ENCODE results near the gene KCNQ1. TPM values are rescaled to one million over a fixed set of nuclear protein-coding genes. Genes with fewer than 3 reads are reported as not detected.

The KCNQ1 gene
- total RNA-seq, 1 experiment from 2014 or later: 10.7 TPM

DNA sequence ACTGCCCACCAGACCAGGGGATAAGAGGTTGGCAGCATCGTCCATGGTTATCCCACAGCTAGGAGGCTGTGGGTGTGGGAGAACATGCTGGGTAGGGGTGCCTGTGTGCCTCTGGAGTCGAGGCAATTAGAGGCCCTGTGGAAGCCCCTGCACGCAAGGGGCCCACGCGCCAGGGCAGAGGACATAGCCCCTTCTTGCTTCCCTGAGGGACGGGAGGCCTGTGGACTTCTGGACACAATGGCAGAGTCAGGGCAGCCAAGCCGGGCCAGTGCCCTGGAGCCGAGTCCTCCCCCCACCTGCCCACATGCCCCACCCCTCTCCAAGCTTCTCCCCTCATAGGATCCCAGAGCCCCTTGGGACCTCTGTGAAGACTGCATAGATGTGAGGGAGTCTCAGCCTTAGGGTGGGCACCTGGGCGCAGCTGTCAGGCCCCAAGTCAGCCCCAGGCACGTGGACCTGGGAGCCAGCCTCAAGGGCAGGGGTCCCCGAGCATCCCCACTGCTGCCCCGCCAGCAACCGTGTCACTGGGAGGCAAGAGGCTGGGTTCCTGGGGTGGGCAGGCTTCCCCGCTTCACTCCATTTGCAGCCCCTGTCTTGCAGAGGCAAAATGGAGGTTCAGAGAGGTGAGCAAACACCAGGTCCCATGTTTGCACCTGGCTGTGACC, 388.4 kb downstream of the KCNQ1 start:
- ChIA-PET POLR2A (no interaction called here), RAD21 (ENCODE audit: low non-redundant PET in 1 of 2, low total read pairs in 2 of 2, uncharacterized antibody in 2 of 2, unreplicated experiment in 2 of 2) (no interaction called here), CTCF (no interaction called here)
- no peak for TF ChIP-seq ZFX (IDR thresholded peaks at IDR 0.05)
- TF ChIP-seq, protein P1, sequence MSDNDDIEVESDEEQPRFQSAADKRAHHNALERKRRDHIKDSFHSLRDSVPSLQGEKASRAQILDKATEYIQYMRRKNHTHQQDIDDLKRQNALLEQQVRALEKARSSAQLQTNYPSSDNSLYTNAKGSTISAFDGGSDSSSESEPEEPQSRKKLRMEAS (IDR thresholded peaks at IDR 0.05): no peak
- no peak for TF ChIP-seq SIN3A (IDR thresholded peaks at IDR 0.05; ENCODE audit: low read depth)
- TF ChIP-seq EZH2 (IDR thresholded peaks at IDR 0.05): no peak
- no peaks in the 10 kb centered on the region for H3K36me3 ChIP-seq (ENCODE audit: control insufficient read depth in 1 of 2, insufficient read depth in 2 of 2, low read length in 2 of 2)
- H3K9ac ChIP-seq (ENCODE audit: low read length): no peak overlapping the region
- H2AFZ ChIP-seq (ENCODE audit: low read depth, low read length, poor library complexity, severe bottlenecking): no peak overlapping the region
- no peaks in the 10 kb centered on the region for H3K9me2 ChIP-seq (ENCODE audit: insufficient read depth)
- intact Hi-C loops (cut with micrococcal nuclease): no loop called here
- no peak for ATAC-seq
- H3K27ac ChIP-seq (ENCODE audit: low read depth, low read length): no peak overlapping the region
- no peak for DNase-seq (ENCODE audit: low read depth, low spot score)
- peaks cover 4 to 6% of the 10 kb centered on the region in 2 experiments; a peak in 2 of 4 replicates for H3K9me3 ChIP-seq (ENCODE audit: control insufficient read depth in 1 of 2, insufficient read depth in 1 of 2, low read depth in 1 of 2, low read length in 2 of 2)
- no peaks in the 10 kb centered on the region for H4K20me1 ChIP-seq (ENCODE audit: insufficient read depth)
- peaks cover 8 to 13% of the 10 kb centered on the region in 2 experiments; a peak in 3 of 4 replicates for H3K4me1 ChIP-seq (ENCODE audit: control insufficient read depth in 1 of 2, insufficient read depth in 2 of 2, low read length in 2 of 2)
- BruUV-seq (replicated peaks): no TSS peak
- no peaks in the 10 kb centered on the region for H3K79me2 ChIP-seq (ENCODE audit: insufficient read depth, low read length)
- H3K4me3 ChIP-seq (replicated peaks in 1 of 2; ENCODE audit: low read depth in 1 of 2, low read length in 2 of 2): no peak overlapping the region
- no peaks in the 10 kb centered on the region for H3K27me3 ChIP-seq (ENCODE audit: insufficient read depth, low read length)
- H3K4me2 ChIP-seq (ENCODE audit: low read length): no peak overlapping the region

DNA sequence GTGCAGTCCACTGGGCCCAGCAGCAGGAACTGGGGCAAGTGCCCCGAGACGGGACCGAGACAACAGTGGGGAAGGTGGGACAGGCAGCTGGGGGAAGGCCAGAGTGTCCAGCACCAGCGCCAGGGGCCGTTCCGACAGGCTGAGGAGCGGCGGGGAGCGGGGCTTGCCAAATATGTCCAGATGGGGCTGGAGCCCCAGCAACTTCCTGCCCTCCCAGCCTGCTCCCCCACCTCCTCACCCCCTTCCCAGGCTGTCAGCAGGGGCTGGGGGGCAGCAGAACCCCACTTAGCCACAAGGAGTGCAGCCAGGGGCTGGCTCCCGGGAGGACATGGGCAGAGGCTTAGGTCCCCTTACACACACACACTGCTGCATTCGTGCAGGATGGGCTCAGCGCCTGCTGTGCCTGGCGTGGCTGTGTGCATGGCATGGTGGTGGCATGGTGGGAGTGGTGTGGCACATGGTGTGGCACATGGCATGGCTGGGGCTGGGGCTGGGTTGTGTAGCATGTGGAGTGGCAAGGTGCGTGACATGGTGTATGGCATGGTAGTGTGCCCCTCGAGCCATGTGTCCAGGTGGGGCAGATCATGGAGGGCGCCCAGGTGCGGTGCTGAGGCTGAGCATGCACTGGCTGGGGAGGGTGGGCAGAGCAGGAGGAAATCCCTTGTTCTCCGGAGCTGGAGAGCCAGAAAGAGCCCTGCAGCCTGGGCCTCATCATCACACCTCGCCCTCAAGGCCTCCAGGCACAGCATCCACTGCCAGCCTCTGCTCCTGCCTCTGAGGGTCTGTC, 389.1 kb downstream of the KCNQ1 start:
- Histone ChIP-seq H3K27me3 (ENCODE audit: insufficient read depth, low read length) (no peaks in the 10 kb centered on the region), H2AFZ (ENCODE audit: low read depth, low read length, poor library complexity, severe bottlenecking) (no peak overlapping the region), H4K20me1 (ENCODE audit: insufficient read depth) (no peaks in the 10 kb centered on the region), H3K9me3 (ENCODE audit: control insufficient read depth in 1 of 2, insufficient read depth in 1 of 2, low read depth in 1 of 2, low read length in 2 of 2) (peaks cover 0 to 5% of the 10 kb centered on the region in 2 experiments; a peak in 2 of 4 replicates), H3K4me1 (ENCODE audit: control insufficient read depth in 1 of 2, insufficient read depth in 2 of 2, low read length in 2 of 2) (peaks cover 8 to 13% of the 10 kb centered on the region in 2 experiments; a peak in 3 of 4 replicates), H3K9me2 (ENCODE audit: insufficient read depth) (no peaks in the 10 kb centered on the region), H3K9ac (ENCODE audit: low read length) (no peak overlapping the region), H3K4me3 (replicated peaks in 1 of 2; ENCODE audit: low read depth in 1 of 2, low read length in 2 of 2) (no peak overlapping the region), H3K36me3 (ENCODE audit: control insufficient read depth in 1 of 2, insufficient read depth in 2 of 2, low read length in 2 of 2) (no peaks in the 10 kb centered on the region), H3K4me2 (ENCODE audit: low read length) (no peak overlapping the region), H3K27ac (ENCODE audit: low read depth, low read length) (no peak overlapping the region), H3K79me2 (ENCODE audit: insufficient read depth, low read length) (no peaks in the 10 kb centered on the region)
- CTCF ChIA-PET: no interaction called here
- no peak for ATAC-seq
- BruUV-seq (replicated peaks): no TSS peak
- RAD21 ChIA-PET (ENCODE audit: low non-redundant PET in 1 of 2, low total read pairs in 2 of 2, uncharacterized antibody in 2 of 2, unreplicated experiment in 2 of 2): no interaction called here
- intact Hi-C loops (cut with micrococcal nuclease): no loop called here
- DNase-seq (ENCODE audit: low read depth, low spot score): no peak
- POLR2A ChIA-PET: no interaction called here
- TF ChIP-seq POLR2A (IDR thresholded peaks at IDR 0.05; ENCODE audit: borderline replicate concordance, extremely low read depth, insufficient read depth, insufficient read length) (no peak), JUND (IDR thresholded peaks at IDR 0.05) (no peak), CBX3 (IDR thresholded peaks at IDR 0.05; ENCODE audit: low read depth) (no peak), SP1 (IDR thresholded peaks at IDR 0.05; ENCODE audit: low read depth) (no peak), TCF7L2 (IDR thresholded peaks at IDR 0.05; ENCODE audit: borderline replicate concordance, extremely low read depth, insufficient read depth, insufficient read length) (no peak), CEBPB (IDR thresholded peaks at IDR 0.05; ENCODE audit: low read depth) (no peak), SRF (IDR thresholded peaks at IDR 0.05; ENCODE audit: low read depth) (no peak), EZH2phosphoT487 (IDR thresholded peaks at IDR 0.05; ENCODE audit: borderline replicate concordance) (no peak), RAD21 (IDR thresholded peaks at IDR 0.05; ENCODE audit: low read depth) (no peak)
- TF ChIP-seq, protein P2, sequence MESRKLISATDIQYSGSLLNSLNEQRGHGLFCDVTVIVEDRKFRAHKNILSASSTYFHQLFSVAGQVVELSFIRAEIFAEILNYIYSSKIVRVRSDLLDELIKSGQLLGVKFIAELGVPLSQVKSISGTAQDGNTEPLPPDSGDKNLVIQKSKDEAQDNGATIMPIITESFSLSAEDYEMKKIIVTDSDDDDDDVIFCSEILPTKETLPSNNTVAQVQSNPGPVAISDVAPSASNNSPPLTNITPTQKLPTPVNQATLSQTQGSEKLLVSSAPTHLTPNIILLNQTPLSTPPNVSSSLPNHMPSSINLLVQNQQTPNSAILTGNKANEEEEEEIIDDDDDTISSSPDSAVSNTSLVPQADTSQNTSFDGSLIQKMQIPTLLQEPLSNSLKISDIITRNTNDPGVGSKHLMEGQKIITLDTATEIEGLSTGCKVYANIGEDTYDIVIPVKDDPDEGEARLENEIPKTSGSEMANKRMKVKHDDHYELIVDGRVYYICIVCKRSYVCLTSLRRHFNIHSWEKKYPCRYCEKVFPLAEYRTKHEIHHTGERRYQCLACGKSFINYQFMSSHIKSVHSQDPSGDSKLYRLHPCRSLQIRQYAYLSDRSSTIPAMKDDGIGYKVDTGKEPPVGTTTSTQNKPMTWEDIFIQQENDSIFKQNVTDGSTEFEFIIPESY (IDR thresholded peaks at IDR 0.05; ENCODE audit: extremely low read depth, insufficient replicate concordance, low read length): no peak
- TF ChIP-seq, protein P1 (IDR thresholded peaks at IDR 0.05): no peak
- TF ChIP-seq, protein P3, sequence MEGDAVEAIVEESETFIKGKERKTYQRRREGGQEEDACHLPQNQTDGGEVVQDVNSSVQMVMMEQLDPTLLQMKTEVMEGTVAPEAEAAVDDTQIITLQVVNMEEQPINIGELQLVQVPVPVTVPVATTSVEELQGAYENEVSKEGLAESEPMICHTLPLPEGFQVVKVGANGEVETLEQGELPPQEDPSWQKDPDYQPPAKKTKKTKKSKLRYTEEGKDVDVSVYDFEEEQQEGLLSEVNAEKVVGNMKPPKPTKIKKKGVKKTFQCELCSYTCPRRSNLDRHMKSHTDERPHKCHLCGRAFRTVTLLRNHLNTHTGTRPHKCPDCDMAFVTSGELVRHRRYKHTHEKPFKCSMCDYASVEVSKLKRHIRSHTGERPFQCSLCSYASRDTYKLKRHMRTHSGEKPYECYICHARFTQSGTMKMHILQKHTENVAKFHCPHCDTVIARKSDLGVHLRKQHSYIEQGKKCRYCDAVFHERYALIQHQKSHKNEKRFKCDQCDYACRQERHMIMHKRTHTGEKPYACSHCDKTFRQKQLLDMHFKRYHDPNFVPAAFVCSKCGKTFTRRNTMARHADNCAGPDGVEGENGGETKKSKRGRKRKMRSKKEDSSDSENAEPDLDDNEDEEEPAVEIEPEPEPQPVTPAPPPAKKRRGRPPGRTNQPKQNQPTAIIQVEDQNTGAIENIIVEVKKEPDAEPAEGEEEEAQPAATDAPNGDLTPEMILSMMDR (IDR thresholded peaks at IDR 0.05 in 2 of 3, conservative IDR thresholded peaks at IDR 0.05 in 1 of 3; ENCODE audit: borderline replicate concordance in 1 of 3, insufficient read depth in 1 of 3, low read depth in 2 of 3, low read length in 2 of 3): no peak
